Subcutaneous abdominal adipose tissue (tissue), 5 donors: Measurements from ENCODE around the gene GPR153.

Experiments used
- H3K27ac ChIP-seq: one replicate; pipeline ENCODE4 v1.7.0; 2013; ENCODE audit warnings: low read depth, mild to moderate bottlenecking, inconsistent platforms, low read length, moderate library complexity
- H3K27me3 ChIP-seq, 5 donors: one replicate each; pipeline ENCODE4 v1.7.0; 2013; ENCODE audit warnings: low read length in 5 of 5, inconsistent platforms in 1 of 5; ENCODE audit not compliant: control insufficient read depth in 5 of 5, insufficient read depth in 4 of 5
- H3K36me3 ChIP-seq, 5 donors: one replicate each; pipeline ENCODE4 v1.7.0; 2013; ENCODE audit warnings: low read length in 5 of 5; ENCODE audit not compliant: control insufficient read depth in 5 of 5, insufficient read depth in 5 of 5
- H3K4me1 ChIP-seq, 5 donors: one replicate each; pipeline ENCODE4 v1.7.0; 2013; ENCODE audit warnings: low read length in 5 of 5, mild to moderate bottlenecking in 3 of 5, moderate library complexity in 1 of 5; ENCODE audit not compliant: control insufficient read depth in 5 of 5, insufficient read depth in 5 of 5
- H3K4me3 ChIP-seq, 5 donors: one replicate each; pipeline ENCODE4 v1.7.0; 2013; ENCODE audit warnings: low read length in 5 of 5, low read depth in 1 of 5
- H3K9ac ChIP-seq, 5 donors: one replicate each; pipeline ENCODE4 v1.7.0; 2013; ENCODE audit warnings: low read length in 5 of 5, mild to moderate bottlenecking in 4 of 5, moderate library complexity in 3 of 5
- H3K9me3 ChIP-seq, 5 donors: one replicate each; pipeline ENCODE4 v1.7.0; 2013; ENCODE audit warnings: low read length in 5 of 5; ENCODE audit not compliant: control insufficient read depth in 5 of 5
- donor health status: healthy.
- donor health status: healthy.
- donor health status: healthy.
- donor health status: healthy.
- donor health status: healthy.

Gene GPR153

DNA sequence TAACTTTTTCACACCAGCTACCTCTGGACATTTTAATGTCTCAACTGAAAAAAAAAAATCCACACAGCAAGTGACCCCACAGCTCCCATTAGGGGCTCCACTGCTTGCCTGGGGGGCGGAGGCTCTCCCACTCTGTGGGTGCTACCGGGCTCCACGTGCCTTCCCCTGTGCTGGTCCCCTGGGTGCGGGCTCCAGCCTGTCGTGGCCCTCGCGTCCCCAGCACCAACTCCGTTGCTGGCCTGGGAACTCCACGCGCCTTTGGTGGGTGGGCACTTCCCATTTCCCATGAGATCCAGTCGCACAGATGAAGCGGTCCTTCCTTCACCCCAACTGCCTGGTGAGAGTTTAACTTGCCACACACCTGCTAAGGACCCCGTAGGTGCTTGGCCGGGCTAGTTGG, 27.1 kb upstream of the GPR153 start:
- Histone ChIP-seq H3K27me3 (no peaks in the 10 kb centered on the region), H3K4me1 (peaks cover 8 to 46% (median 42%) of the 10 kb centered on the region in 5 donors), H3K4me3 (no peak overlapping the region), H3K9me3 (no peaks in the 10 kb centered on the region), H3K27ac (peak overlapping the region; percentile 92), H3K9ac (peak overlapping the region in 3 of 5 donors; percentile 39 to 49 (median 43)), H3K36me3 (no peaks in the 10 kb centered on the region)

DNA sequence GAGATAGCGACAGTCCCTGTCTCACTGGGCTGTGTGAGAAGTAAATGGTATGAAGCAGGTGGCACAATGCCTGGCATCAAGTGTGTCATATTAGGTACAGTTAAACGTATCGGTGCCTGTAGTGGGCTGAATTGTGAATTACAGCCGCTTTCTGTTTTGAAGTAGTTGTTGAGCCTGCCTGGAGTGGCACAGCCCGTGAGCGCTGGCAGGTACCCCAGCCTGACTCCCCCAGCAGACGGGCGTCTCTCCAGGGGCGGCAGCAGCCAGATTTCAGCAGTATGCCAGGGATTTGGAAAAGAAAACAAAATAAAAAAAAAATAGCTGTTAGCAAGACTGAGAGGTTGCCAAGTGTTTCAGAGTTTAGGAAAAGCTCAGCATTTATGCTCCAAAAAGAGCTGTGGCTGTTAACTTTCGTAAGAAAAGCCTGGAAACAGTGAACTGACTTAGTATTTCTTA, 26.6 kb upstream of the GPR153 start:
- H3K27ac ChIP-seq = peak overlapping the region; percentile 92

DNA sequence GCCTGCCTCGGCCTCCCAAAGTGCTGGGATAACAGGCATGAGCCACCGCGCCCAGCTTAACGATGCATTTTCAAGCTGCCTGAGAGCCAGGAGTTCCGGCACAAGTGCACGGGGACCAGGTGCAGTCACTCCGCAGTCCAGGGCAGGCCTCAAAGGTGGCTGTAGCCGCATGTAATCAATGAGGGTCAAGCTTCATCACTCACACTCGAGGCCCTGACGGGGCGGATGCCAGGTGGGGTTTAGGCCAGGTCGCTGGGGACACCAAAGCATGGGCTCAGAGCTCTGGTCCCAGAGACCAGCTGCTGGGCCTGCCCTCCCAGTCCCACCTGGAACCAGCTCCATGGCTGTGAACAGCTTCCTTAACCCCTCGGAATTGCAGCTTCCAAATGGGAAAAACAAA, 26.1 kb upstream of the GPR153 start:
- no peaks in the 10 kb centered on the region for H3K9me3 ChIP-seq
- peak overlapping the region; percentile 92 for H3K27ac ChIP-seq
- H3K27me3 ChIP-seq = no peaks in the 10 kb centered on the region
- H3K4me3 ChIP-seq = no peak overlapping the region
- H3K9ac ChIP-seq = no peak overlapping the region
- H3K4me1 ChIP-seq = peaks cover 8 to 40% (median 38%) of the 10 kb centered on the region in 5 donors
- H3K36me3 ChIP-seq = no peaks in the 10 kb centered on the region

More for the DNA sequence above, 26.6 kb upstream of the GPR153 start:
- H3K4me3 ChIP-seq = no peak overlapping the region
- H3K9me3 ChIP-seq = no peaks in the 10 kb centered on the region
- no peaks in the 10 kb centered on the region for H3K27me3 ChIP-seq
- peak overlapping the region in 1 of 5 donors; percentile 39 for H3K9ac ChIP-seq
- no peaks in the 10 kb centered on the region for H3K36me3 ChIP-seq
- peaks cover 8 to 44% (median 42%) of the 10 kb centered on the region in 5 donors for H3K4me1 ChIP-seq

DNA sequence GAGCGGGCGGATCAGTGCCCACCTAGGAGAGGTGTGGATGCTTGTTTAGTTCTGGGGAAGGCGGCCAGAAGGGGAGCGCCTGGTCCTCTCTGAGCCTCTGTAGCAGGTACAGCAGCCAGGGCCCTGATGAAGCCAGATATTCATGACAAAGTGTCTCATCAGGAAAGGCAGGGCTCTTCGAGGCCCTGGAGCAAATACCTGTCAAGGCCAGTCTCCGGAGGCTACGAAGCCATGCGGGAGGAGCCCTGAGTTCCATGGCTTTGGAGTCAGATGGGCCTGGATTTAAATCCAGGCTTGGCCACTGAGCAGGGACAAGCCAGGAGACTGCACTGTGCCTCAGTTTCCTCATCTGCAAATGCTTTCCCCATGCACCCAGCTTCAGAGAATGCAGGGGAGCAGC, 25.4 kb upstream of the GPR153 start:
- no peaks in the 10 kb centered on the region for H3K9me3 ChIP-seq
- H3K27ac ChIP-seq = no peak overlapping the region
- H3K36me3 ChIP-seq = no peaks in the 10 kb centered on the region
- peaks cover 6 to 32% (median 30%) of the 10 kb centered on the region in 5 donors for H3K4me1 ChIP-seq
- no peak overlapping the region for H3K9ac ChIP-seq
- no peak overlapping the region for H3K4me3 ChIP-seq
- no peaks in the 10 kb centered on the region for H3K27me3 ChIP-seq

DNA sequence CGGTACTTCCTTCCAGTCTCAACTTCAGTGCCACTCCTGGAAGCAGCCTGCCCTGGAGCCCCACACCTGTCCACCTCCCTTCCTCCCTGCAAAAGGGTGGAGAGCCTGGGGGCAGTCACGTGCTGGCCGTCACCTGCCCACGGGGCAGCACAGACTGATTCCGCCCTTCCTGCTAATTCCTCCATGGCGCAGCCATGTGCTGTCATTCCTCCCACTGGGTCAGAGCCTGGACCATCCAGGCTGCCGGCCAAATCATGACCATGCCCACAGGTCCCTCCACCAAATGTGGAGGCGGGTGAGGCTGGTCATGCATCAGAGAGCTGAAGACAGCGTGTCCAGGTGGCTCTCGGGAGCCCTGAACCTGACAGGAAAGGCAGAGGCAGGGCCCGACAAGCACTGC, 24.4 kb upstream of the GPR153 start:
- Histone ChIP-seq H3K27ac (no peak overlapping the region), H3K36me3 (no peaks in the 10 kb centered on the region), H3K9me3 (no peaks in the 10 kb centered on the region), H3K27me3 (no peaks in the 10 kb centered on the region), H3K4me1 (peaks cover 6 to 26% (median 22%) of the 10 kb centered on the region in 5 donors), H3K9ac (no peak overlapping the region), H3K4me3 (no peak overlapping the region)

DNA sequence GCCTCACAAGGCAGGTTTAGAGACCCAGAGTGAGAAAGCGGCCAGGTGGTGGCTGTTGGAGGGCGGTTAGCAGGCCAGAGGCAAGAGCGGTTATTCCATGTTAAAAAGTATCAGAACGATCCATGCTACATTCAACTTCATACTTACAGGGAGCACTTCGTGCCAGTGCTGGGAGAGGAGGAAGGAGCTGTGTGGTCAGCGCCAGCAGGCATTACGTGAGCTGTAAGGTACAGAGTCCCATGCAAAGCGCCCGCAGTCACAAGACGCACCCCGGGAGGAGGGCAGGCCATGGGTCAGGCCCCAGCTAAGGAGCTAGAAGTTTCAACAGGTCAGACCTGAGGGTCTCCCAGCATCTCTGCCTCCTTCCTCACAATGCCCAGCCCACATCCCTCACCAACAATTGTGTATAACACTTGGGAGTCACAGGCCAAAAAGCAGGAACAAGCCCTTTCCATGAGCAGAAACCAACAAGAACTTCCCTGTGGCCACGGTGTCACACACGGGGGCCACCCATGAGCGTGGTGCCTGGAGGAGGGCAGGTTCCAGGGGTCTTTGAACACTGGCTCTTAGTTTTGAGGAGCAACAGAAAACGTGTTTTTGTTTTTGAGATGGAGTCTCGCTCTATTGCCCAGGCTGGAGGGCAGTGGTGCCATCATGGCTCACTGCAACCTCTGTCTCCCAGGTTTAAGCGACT, 21.8 kb upstream of the GPR153 start:
- no peak overlapping the region for H3K9ac ChIP-seq
- peaks cover 5 to 9% (median 8%) of the 10 kb centered on the region in 5 donors for H3K4me1 ChIP-seq
- H3K4me3 ChIP-seq = no peak overlapping the region
- no peaks in the 10 kb centered on the region for H3K27me3 ChIP-seq
- H3K27ac ChIP-seq = no peak overlapping the region
- H3K9me3 ChIP-seq = no peaks in the 10 kb centered on the region
- H3K36me3 ChIP-seq = no peaks in the 10 kb centered on the region

DNA sequence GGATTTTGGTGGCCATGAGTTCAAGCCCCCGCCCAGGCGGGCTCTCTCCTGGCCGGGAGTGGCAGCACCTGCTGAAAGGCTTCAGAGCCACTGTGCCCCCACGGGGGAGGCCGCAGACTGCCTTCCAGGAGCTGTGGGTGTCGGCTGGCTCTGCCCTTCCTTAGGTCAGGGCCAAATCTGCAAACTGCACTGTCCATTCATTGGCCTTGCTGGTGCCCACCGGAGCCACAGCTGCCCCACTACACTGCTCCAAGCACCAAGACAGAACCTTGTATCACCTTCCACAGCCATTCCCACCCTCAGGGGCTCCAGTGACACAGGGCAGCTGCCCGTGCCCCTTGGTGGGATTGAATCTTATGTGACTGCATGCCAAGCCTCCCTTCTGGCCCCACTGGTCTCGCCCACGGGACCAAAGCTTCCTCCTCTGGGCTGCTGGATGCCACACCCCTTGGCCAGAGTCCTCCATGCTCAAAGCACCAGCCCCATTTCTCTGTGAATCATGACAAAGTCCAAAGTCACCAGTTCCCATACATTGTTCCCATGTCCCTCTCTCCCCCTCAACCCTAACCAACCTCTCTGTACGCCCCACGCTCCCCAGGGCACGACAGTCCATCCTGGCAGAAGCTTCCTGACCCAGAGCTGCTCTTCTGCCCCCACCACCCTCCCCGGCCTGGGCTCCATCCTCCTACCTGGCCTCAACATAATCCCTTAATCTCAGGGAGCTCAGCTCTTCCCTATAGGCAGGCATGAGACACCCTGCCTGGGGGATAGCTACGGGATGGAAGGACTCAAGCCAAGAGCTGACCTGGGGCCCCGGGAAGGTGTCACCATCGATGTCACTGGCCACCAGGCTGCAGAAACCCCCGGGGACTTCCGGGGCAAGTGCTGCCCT, 20.9 kb upstream of the GPR153 start:
- Histone ChIP-seq H3K9me3 (no peaks in the 10 kb centered on the region), H3K36me3 (no peaks in the 10 kb centered on the region), H3K27me3 (no peaks in the 10 kb centered on the region), H3K9ac (no peak overlapping the region), H3K4me1 (peaks cover 0 to 3% (median 2%) of the 10 kb centered on the region in 5 donors), H3K4me3 (no peak overlapping the region), H3K27ac (no peak overlapping the region)

DNA sequence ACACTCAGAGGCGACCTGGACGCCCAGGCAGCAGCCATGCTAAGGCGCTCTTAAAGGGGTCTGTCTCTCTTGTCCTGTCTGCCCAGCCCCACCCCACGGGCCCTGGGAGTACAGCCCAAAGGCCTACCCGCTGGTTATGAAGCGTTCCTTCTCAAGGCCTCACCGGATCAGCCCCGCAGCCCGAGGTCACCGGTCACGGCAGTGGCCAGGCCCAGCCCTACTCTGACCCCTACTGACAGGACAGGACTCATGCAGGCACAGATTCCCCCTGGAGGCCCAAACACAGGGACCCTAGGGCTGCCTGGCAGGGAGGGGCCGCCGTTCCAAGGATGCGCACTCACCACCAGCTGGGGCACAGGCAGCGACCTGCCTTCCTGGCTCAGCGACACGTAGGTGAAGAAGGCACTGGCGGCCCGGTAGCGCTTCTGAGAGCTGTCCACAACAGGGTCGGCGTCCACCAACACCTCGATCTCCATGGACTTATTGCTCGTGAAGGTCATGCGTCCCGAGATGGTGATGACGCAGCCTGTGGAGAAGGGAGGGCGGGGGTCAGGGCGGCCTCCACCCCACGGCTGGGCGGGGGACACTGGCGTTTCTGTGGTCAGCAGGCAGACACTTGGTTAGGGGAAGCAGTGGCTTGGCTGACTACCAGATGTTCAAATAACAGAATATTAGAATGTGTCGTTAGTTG, 20.0 kb upstream of the GPR153 start:
- Histone ChIP-seq H3K27ac (no peak overlapping the region), H3K36me3 (no peaks in the 10 kb centered on the region), H3K27me3 (no peaks in the 10 kb centered on the region), H3K4me1 (peaks cover 0 to 12% (median 10%) of the 10 kb centered on the region in 5 donors), H3K9ac (no peak overlapping the region), H3K4me3 (no peak overlapping the region), H3K9me3 (no peaks in the 10 kb centered on the region)

DNA sequence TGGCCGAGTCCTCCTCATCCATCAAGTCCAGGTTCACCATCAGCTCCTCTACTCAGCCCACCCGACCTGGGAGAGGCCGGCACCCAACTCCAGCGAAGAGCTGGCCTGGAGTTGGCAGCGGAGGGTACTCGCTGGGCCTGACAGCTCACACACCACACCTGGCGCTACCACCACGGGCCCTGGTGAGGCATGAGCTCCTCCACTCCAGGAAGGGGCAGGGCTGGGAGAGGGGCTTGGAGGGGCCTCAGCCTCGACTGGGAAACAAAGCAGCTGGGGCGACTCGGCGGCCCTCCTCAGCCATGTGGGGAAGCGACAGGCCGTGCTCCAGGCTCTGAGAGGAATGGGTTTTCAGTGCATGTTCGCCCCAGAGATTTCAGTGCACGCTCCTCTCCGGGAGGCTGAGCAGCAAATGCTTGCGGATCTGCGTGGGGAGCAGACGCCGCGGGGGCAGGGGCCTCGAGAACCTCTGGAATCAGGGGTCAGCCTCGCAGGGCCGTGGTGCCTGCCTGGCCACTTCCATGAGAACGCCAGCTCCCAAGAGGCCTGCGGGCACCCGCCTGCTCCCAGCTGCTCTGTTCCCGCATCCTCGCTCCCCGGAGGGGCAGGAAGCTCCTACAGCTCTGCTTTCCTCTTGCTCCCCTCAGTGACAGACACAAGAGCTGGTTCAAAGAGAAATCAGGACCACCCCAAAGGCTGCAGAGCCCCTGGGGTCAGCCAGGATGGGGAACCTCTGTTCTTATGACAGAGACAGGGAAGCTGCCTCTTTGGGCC, 18.9 kb upstream of the GPR153 start:
- no peaks in the 10 kb centered on the region for H3K9me3 ChIP-seq
- H3K36me3 ChIP-seq = no peaks in the 10 kb centered on the region
- peaks cover 0 to 15% (median 10%) of the 10 kb centered on the region in 5 donors for H3K4me1 ChIP-seq
- no peak overlapping the region for H3K27ac ChIP-seq
- H3K27me3 ChIP-seq = no peaks in the 10 kb centered on the region
- H3K4me3 ChIP-seq = no peak overlapping the region
- no peak overlapping the region for H3K9ac ChIP-seq
